Stimulated activated CD8-positive, alpha-beta memory T cell treated with anti-CD3 and anti-CD28 coated beads, Interleukin-12 subunit alpha, Interleukin-12 subunit beta, amount 100 ng/mL, for 1 hour (primary cell): ENCODE measurements around the gene PRR11.
"Not testable (repeated sequence)": the region's sequence is repeated elsewhere in the genome, so short reads cannot be mapped to it uniquely, and the experiment has no call there.

Experiments
- DNase-seq: peaks from one replicate; pipeline ENCODE4 v3.0.0-alpha.2; 2020; ENCODE audit warnings: low read depth

Gene PRR11

DNA sequence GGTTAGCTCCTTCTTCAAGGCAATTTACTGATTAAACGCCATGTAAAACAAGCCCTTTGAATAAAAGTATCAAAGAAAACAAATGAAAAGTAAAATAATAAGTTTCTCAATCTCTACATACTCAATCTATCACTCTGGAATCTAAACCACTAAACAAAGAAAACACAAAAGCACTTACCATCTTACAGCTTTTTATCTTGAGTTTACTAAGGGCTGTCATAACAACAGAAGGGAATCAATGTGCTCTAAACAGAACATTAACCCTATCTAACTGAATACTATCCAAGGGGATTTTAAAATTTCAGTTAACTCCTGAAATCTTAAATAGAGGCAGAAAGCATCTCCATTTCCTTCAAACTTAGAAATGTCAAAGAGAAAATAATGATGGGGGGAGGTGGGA, 4.0 kb upstream of the PRR11 start:
- DNase-seq, result no peak

DNA sequence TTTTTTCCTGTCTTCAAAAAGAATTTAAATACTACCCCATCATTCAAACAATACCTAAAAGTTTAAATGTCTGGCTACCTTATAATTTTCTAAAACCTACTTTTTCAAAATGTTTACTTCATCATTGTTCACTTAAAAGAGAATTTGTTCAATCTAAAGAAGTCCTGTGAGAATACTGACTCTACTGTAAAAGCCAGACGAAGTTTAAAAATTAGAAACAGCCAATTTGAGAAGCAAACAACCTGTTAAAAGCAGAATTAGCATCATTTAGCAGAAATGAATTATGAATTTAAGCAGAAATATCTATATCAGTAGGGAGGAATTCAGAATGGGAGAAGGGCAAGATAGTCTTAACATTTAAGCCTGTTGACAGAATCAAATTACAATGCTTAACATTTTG, 2.6 kb upstream of the PRR11 start:
- DNase-seq, result no peak

DNA sequence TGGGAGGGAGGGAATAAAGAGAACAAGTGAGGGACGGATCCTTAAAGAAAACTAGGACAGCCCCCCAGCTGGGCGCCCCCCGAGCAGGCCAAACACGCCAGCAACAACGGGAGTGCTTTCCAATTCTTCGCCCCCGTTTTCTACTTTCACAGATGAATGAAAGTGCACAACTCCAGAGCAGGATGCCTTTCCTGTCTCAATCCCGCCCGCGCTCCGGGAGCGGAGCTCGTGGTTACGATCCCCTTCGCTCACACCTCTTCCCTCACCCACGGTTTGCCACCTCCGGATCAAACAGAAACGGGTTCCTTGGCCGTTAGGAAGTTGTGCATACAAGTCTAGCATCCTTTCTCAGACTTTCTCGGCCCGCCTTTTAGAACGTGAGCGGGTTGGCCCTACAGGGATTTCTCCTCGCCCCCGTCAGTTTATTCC, 1.2 kb upstream of the PRR11 start:
- no peak for DNase-seq

DNA sequence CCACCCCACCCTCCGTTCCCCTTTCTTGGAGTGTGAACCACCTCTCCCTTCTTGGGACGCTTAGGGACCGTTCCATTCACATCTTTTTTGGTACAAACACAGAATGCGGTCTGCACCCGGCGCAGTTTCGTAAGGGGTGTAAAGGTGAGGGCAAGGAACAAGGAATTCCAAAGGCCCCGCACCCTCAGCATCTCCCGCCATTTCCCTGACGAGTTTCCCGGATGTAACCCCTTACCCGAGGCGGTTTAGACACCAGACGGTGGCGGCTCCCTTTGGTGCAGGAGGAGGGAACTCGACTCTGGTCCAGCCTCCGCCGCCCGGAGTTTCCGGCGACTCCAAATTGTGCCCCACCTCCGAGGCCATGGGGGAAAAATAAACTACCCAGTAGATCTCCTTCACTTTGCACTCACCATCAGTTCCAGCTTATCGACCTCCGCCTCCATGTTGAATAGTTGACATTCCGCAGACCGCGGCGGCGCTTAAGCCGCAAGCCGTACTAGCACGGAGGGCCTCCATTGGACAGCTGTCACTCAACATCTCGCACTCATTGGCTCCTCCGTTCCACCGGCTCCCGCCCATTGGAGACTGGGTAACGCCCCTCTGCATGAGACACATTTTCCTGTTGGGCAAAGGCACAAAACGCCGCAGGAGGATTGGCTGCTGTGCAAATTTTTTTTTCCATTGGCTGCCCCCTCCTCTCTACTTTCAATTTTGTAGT, 666 bp upstream of the PRR11 start, which contains the start of gene SKA2:
Gene SKA2 (minus strand): TSS at position 466 of the 718 bp plus-strand sequence. CDS start 23 bp downstream, at position 443.
- DNase-seq, result peak; percentile 96

DNA sequence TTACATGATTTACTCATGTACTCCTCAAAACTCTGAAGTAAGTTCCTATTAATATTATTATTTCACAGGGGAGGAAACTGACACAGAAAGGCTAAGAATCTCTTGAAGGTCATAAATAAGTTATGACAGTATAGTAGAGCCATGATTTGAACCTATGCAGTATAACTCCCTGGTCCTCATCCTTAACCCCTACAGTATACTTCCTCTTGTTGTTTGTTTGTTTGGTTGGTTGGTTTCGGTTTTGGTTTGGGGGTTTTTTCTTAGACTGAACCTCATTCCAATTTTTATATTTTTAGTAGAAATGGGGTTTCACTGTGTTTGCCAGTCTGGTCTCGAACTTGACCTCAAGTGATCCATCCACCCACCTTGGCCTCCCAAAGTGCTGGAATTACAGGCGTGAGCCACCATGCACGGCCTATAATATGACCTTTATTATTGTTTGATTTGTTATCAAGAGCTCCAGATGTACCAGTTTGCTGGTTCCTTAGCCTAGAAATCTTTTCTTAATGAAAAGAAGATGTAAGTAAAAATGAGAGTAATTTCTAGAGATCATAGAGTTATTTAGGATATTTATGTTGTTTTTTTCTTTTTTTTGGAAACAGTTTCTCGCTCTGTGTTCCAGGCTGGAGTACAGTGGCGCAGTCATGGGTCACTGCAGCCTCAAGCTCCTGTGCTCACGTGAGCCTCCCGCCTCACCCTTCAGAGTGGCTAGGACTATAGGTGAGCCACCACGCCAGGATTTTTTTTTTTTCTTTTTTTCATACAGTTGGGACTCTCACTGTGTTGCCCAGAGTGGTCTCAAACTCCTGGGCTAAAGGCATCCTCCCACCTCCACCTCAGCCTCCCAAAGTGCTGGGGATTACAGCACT, 4.8 kb downstream of the PRR11 start:
- no peak for DNase-seq

DNA sequence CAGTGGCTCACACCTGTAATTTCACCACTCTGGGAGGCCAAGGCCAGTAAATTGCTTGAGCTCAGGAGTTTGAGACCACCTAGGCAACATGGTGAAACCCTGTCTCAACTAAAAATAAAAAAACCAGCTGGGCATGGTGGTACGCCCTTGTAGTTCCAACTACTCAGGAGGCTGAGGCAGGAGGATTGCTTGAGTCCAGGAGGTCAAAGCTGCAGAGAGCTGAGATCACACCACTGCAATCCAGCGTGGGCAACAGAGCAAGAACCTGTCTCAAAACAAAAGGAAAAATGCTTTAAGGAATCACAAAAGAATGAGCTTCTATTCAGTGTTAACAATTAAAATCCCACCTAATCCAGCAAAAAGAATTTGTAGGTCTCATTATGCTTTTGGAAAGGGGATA, 5.9 kb downstream of the PRR11 start:
- DNase-seq, result no peak

DNA sequence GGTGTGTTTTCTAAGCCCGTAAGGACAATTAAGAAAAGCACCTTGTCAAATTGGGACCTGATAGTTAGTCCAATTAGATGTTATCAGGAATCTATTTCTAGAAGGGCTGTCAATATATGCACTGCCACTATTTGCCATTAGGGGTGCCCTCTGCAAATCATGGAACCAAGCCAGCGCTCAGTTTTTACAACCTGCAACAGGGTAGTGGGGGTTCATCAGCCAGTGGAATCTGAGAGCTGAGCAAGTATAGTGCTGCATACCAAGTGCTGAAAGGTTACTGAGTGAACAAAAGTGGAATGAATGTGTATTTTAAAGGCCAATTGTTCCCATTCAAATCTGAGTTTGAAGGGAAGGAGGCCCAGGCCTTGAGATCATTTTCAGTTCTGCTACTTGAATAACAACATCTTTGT, 10.4 kb downstream of the PRR11 start:
- peak; percentile 22 for DNase-seq

DNA sequence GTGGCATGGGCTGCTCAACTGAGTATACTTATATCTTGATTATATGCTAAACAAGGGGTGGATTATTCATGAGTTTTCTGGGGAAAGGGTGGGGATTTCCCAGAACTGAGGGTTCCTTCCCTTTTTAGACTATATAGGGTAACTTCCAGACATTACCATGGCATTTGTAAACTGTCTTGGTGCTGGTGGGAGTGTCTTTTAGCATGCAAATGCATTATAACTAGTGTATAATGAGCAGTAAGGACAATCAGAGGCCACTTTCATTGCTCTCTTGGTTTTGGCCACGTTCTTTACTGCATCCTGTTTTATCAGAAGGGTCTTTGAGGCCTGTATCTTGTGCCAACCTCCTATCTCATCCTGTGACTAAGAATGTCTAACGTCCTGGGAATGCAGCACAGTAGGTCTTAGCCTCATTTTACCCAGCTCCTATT, 12.0 kb downstream of the PRR11 start:
- DNase-seq, result no peak

DNA sequence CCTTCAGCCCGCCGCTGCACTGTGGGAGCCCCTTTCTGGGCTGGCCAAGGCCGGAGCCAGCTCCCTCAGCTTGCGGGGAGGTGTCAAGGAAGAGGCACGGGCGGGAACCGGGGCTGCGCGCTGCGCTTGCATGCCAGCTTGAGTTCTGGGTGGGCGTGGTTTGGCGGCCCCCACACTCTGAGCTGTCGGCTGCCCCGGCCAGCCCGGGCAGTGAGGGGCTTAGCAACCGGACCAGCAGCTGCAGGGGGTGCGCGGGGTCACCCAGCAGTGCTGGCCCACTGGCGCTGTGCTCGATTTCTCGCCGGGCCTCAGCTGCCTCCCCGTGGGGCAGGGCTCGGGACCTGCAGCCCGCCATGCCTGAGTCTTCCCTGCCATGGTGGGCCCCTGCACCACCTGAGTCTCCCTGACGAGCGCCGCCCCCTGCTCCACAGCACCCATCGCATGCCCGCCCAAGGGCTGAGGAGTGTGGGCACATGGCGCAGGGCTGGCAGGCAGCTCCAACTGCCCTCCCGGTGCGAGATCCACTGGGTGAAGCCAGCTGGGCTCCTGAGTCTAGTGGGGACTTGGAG, 17.0 kb downstream of the PRR11 start:
- no peak for DNase-seq

DNA sequence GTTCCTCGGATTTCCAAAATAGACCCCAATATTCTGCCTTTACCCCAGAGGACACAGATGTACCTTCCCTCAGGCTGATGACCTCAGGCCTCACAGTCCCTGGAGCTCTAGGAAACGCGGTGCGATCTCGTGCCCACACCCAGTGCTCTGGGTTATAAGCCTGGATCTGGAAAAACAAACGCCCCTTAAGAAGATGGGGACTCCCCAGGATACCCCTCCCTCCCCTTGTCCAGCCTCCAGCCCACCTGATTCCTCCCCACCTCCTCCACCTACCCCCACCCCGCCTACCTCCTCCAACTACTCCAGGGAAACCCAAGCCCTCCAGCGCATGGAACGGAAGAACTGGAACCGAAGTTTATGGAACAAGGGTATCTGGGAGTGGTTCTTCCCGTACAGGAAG, 19.1 kb downstream of the PRR11 start:
- DNase-seq, result no peak

DNA sequence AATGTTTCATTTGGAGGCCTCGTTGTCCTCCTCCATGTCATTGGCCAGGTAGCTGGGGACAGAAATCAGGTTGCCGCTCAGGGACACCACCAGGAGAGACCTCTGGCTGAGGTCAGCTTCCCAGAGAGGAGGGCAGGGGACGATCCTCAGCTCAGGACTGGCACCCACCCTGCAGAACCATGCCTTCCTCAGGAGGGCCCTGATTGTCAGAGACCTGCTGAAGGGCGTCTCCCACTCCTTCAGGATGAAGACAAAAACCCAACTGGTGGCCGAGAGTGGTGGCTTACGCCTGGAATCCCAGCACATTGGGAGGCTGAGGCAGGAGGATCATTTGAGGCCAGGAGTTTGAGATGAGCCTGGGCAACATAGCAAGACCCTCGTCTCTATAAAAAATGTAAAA, 19.5 kb downstream of the PRR11 start:
- DNase-seq, result no peak

DNA sequence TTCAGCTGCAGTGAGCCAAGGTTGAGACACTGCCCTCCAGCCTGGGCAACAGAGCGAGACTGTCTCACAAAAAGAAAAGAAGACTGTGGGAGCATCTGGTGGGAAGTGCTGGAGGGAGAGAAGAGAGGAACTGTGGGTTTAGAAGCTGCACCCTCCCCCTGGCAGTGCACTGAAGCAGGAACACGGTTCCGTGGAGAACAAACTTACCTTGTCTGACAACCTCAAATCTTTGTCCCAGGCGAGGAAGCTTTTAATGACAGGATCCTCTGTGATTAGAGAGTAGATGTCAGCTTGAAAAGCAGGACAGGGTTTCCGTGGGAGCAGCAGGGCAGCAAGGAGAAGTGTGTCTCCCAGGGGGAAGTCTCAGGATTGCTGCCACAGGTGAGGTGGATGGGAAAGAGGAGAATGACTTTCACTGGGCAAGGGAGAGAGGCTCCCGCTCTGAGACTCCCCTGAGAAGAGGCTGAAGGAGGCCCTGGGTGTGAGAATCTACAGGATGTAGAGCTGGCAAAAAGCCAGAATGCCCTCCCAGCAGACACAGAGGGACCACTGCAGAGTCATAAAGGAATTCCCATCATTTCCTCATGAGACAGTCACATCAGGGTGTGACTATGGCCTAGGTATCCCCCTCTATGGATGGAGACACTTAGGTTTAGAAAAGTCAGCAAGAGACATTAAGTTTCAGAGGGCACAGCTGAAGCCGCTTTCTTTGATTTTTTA, 22.9 kb downstream of the PRR11 start:
- DNase-seq, result no peak

DNA sequence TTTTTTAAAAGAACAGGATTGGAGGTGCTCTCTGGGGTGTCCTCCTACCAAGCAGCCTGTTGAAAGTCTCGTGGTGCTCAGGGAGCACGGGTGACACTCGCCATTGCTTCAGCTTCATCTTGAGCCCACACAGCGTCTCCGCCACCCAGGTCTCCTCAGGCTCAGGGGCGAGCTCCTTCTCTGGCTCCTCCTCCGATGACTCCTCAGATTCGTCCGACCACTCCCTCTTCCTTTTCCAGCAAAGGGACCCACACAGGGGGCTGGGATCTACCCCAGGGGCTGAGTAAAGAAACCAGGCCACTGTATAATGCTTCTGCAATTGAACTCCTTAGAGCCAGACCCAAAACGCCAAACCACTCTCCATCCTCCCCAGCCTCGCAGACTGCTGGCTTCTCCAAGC, 24.1 kb downstream of the PRR11 start:
- DNase-seq, result not testable (repeated sequence)

DNA sequence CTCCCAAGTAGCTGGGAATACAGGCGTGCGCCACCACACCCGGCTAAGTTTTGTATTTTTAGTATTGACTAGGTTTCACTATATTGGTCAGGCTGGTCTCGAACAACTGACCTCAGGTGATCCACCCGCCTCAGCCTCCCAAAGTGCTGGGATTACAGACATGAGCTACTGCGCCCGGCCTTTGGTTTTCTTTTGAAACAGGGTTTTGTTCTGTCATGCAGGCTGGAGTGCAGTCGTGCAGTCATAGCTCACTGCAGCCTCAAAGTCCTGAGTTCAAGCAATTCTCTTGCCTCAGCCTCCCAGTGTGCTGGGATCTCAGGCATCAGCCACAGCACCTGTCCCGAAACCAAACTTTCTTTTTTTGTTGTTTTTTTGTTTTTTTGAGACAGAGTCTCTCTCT, 25.1 kb downstream of the PRR11 start:
- DNase-seq, result no peak

DNA sequence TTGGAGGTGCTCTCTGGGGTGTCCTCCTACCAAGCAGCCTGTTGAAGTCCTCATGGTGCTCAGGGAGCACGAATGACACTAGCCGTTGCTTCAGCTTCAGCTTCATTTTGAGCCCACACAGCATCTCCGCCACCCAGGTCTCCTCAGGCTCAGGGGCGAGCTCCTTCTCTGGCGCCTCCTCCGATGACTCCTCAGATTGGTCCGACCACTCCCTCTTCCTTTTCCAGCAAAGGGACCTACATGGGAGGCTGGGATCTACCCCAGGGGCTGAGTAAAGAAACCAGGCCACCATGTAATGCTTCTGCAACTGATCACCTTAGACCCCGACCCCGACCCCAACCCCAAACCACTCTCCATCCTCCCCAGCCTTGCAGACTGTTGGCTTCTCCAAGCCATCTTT, 25.9 kb downstream of the PRR11 start:
- no peak for DNase-seq

DNA sequence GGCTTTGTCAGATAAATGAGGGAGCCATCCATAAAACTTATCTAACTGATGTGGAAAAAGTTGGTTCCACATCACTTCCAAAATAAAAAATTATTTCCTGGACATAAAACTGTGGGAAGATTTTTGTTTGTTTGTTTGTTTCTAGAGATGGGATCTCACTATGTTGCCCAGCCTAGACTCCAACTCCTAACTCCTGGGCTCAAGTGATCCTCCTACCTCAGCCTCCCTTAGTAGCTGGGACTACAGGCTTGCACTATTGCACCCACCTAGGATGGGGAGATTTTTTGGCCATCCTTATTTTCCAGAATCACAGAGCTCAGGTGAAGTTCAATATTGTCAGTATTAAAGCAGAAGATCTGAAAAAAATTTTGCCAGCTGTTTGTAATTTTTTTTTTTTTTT, 30.5 kb downstream of the PRR11 start:
- DNase-seq, result no peak

DNA sequence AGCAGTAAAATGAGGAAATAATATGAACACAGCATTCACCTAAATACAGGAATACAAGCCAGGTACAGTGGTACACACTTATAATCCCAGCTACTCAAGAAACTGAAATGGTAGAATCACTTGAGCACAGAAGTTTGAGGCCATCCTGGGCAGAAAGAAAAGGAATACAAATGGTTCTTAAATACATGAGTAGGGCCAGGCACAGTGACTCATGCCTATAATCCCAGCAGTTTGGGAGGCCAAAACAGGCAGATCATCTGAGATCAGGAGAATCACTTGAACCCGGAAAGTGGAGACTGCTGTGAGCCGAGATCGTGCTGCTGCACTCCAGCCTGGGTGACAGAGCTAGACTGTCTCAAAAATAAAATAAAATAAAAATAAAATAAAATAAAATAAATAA, 31.3 kb downstream of the PRR11 start:
- DNase-seq, result no peak

DNA sequence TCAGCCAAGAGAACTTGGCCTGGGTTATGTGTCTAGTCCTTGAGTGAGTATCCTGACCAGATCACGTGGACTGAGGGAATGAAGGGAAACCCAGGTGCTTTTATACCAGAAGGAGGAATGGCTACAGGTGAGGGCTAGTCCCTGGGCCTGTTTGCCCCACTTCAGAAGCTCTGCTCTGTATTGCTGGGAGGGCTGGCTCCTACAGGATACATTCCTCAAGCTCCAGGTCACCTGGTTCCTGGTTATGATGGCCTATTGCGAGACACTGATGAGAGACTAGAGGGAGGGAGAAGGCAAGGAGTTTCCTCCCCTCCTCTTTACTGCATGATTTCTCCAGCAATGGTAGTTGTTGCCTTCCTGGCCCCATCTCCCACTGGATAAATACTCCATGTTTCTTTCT, 35.3 kb downstream of the PRR11 start:
- no peak for DNase-seq

DNA sequence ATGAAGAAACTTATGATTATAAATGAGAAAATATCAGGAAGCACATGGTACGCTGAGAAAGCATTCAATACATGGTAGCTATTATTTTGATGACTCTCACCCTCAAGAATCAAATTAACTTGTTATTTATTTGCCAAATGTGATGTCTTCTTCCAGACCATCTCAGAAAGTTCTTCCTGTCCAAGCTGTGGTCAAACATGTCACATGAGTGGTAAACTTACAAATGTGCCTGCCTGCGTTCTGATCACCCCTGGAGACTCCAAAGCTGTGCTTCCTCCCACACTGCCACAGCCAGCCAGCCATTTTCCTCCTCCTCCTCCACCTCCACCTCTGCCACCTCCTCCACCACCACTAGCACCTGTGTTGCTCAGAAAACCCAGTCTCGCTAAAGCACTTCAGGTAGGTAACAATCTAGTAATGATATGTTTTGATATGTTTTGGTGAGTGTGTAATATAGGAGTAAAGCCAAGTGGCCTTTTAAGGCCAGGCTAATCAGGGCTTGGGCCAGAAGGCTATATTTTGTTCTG, 37.9 kb downstream of the PRR11 start:
- no peak for DNase-seq

DNA sequence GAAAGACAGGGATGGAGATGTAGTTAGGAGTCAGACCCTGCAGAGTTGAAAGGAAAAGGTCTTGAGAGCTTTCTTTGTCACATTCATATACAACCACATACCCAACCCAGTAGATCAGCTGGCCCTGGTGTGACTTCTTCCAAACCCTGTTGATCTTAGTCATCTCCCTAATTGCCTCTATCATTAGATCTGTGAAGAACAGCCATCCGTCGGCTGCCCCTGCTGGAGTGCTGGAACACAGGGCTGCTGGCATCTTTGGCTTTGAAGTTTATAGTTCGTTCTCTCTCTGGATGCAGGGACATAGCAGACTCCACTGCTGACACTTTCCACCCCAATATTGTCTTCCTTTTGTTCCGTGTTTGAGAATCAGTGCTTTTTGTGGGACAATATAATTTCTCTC, 43.9 kb downstream of the PRR11 start:
- DNase-seq, result no peak

DNA sequence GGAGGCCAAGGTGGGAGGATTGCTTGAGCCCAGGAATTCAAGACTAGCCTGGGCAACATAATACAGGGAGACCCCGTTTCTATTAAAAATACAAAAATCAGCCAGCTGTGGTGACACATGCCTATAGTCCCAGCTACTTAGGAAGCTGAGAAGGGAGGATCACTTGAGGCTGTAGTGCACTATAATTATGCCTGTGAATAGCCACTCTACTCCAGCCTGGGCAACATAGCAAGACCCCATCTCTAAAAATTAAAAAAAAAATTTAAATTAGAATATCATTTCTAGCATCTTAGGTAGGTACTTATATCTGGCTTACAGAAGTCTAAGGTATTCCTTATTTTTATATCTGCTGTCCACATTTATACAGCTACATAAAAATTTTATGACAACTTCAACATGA, 46.8 kb downstream of the PRR11 start:
- DNase-seq, result no peak

DNA sequence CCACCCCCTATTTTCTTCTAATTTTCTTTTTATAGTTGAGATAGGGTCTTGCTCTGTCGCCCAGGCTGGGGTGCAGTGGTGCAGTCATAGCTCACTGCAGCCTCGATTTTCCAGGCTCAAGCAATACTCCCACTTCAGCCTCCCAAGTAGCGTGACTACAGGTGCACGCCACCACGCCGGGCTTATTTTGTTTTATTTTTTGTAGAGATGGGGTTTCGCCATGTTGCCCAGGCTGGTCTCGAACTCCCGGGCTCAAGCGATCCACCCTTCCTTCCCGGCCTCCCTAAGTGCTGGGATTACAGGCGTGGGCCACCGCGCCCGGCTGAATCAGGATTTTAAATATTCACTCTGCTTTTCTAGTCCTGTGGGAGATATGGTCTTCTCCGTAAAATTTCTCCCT, 63.8 kb downstream of the PRR11 start:
- no peak for DNase-seq
